ENCODE results near the gene SNX10. TPM values are rescaled to one million over a fixed set of nuclear protein-coding genes. Genes with fewer than 3 reads are reported as not detected.

The SNX10 gene
- total and polyA plus RNA-seq, 7 experiments from 2014 or later: 5.0 to 37.0 (median 7.2) TPM

DNA sequence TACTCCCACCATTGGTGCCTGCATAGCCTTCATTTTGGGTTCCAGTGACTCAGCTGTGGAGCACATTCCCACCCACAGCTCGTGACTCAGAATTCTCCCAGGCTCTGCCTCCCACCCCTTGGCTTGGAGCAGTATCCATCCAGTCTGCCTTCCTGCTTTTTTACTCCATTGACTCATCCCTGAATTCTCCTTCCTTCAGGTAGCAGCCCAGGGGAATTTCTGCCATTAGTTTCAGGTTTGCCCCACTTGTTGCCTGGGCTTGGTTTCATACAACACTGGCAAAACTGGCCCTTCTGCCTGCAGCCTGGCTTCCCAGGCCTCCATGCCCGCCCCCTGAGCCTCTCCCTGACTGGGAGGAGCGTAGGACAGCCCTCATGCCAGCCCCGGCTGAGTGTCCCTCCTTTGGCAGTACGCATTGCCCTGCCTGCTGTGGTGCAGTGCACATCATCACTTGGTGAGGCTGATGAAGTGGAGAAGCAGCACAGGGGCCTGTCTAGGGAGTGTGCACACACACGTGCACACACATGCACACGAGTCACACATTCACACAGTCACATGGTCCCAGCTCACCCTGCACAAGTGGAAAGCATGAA lies 55.0 kb downstream of the SNX10 start:
- peaks cover 0 to 11% (median 0%) of the 10 kb centered on the region in 7 donors for H3K4me1 Mint-ChIP-seq
- intact Hi-C loops (cut with micrococcal nuclease): no loop called here
- CTCF ChIA-PET: no interaction called here
- POLR2A ChIA-PET: no interaction called here
- Histone ChIP-seq H3K9me3 (ENCODE audit: control insufficient read depth in 2 of 3, low read length in 3 of 3) (no peaks in the 10 kb centered on the region), H3K36me3 (ENCODE audit: control insufficient read depth in 2 of 3, insufficient read depth in 3 of 3, low read length in 3 of 3) (peaks cover 0 to 18% (median 0%) of the 10 kb centered on the region in 3 experiments), H3K27ac (ENCODE audit: low read depth, low read length) (no peak overlapping the region), H3K4me3 (ENCODE audit: low read length) (no peak overlapping the region), H3K4me1 (ENCODE audit: control insufficient read depth in 2 of 2, insufficient read depth in 2 of 2, low read length in 2 of 2) (no peaks in the 10 kb centered on the region), H3K27me3 (ENCODE audit: control insufficient read depth in 2 of 2, insufficient read depth in 2 of 2, low read length in 2 of 2) (no peaks in the 10 kb centered on the region)
- no peaks in the 10 kb centered on the region for H3K9me3 Mint-ChIP-seq
- DNase-seq (no peak), ATAC-seq (no peak)
- H3K36me3 Mint-ChIP-seq: peaks cover 7 to 33% (median 22%) of the 10 kb centered on the region in 5 donors
- H3K27ac Mint-ChIP-seq: no peak overlapping the region
- H3K4me3 Mint-ChIP-seq: no peak overlapping the region
- no peaks in the 10 kb centered on the region for H3K27me3 Mint-ChIP-seq

DNA sequence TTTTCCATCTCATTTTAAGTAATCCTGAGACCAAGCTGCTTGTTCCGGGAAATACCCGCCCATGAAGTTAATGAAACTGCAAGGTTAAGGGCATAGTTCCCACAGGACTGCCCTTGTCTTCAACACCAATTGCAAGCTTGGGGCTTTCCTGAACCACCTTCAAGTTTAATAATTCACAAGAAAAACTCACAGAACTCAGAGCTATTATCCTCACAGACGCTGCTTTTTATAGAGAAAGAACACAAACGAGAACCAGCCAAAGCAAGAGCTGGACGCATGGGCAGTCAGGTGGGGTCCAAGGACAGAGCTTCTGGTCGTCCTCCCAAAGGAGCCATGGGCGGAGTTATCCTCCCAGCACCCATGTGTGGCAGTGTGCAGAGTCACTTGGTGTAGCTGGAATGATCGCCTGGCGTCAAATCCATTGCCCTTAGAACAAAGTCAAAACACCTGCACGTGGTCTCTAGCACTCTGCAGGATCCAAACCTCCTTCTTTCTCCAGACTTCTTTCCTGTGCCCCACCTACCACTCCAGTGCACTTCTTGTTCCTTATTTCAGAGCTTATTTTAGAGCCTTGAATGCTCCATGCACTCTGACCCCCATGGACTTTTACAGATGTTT lies 56.7 kb downstream of the SNX10 start:
- H3K4me1 Mint-ChIP-seq: peaks cover 0 to 11% (median 0%) of the 10 kb centered on the region in 7 donors
- H3K4me3 Mint-ChIP-seq: no peak overlapping the region
- POLR2A ChIA-PET: no interaction called here
- Histone ChIP-seq H3K27ac (ENCODE audit: low read depth, low read length) (no peak overlapping the region), H3K4me1 (ENCODE audit: control insufficient read depth in 2 of 2, insufficient read depth in 2 of 2, low read length in 2 of 2) (no peaks in the 10 kb centered on the region), H3K27me3 (ENCODE audit: control insufficient read depth in 2 of 2, insufficient read depth in 2 of 2, low read length in 2 of 2) (no peaks in the 10 kb centered on the region), H3K4me3 (ENCODE audit: low read length) (no peak overlapping the region), H3K9me3 (ENCODE audit: control insufficient read depth in 2 of 3, low read length in 3 of 3) (no peaks in the 10 kb centered on the region), H3K36me3 (ENCODE audit: control insufficient read depth in 2 of 3, insufficient read depth in 3 of 3, low read length in 3 of 3) (peaks cover 0 to 18% (median 0%) of the 10 kb centered on the region in 3 experiments)
- DNase-seq (no peak), ATAC-seq (no peak)
- CTCF ChIA-PET: interaction anchor here (0.7 to 0.9 kb wide), 2 partner anchors 150 to 258 kb away, joined by 4 to 6 read pairs; no protein-coding TSS in a partner anchor
- H3K9me3 Mint-ChIP-seq: no peaks in the 10 kb centered on the region
- no peak overlapping the region for H3K27ac Mint-ChIP-seq
- no peaks in the 10 kb centered on the region for H3K27me3 Mint-ChIP-seq
- intact Hi-C loops (cut with micrococcal nuclease): no loop called here
- peaks cover 11 to 33% (median 22%) of the 10 kb centered on the region in 5 donors for H3K36me3 Mint-ChIP-seq

DNA sequence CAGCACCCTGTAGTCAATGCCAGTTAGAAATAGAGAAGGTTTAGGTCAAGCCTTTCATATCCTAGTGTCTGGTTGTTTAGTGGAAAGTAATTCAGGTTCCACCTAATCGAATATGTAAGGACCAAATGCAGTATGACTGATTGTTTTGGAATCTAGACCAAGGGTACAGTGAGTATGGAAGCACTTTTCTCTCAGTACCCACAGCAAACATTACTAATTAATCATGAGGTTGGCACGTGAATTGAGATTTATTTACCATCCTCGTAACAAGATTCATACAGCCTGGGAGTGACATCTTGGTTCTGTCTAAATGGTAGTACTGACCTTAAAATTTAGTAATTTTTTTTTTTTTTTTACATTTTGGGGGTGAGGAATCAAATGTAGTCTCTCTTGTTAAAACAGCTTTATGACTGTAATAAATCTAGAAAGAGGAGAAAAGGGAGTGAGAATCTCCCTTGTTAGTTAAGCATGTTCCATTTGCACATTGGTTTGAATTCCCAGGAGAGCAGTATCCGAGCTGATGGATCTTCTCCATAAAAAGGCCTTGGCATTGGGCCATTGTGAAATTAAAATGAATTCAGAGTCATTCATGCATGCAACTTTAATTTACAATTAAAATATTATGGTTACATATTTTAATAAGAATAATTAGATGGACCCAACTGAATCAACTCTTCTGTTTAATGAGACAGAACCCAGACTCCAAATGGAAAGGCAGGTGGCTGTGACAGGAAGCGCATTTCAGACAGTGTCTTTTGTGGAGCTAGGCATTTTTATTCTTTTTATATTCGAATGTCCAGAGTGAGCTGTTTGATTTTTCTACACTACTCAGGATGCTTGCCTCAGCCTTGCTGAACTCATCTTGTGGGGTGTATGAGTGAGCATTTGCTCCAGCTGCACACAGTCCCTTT lies 57.6 kb downstream of the SNX10 start:
- no peaks in the 10 kb centered on the region for H3K4me1 ChIP-seq (ENCODE audit: control insufficient read depth in 2 of 2, insufficient read depth in 2 of 2, low read length in 2 of 2)
- ChIA-PET POLR2A (no interaction called here), CTCF (interaction anchor here (0.6 to 0.9 kb wide), 2 partner anchors 47 to 259 kb away, joined by 3 to 4 read pairs; no protein-coding TSS in a partner anchor)
- ATAC-seq (no peak), DNase-seq (no peak)
- H3K4me3 Mint-ChIP-seq: no peak overlapping the region
- peaks cover 0 to 18% (median 0%) of the 10 kb centered on the region in 3 experiments for H3K36me3 ChIP-seq (ENCODE audit: control insufficient read depth in 2 of 3, insufficient read depth in 3 of 3, low read length in 3 of 3)
- intact Hi-C loops (cut with micrococcal nuclease): no loop called here
- H3K27me3 Mint-ChIP-seq: no peaks in the 10 kb centered on the region
- no peak overlapping the region for H3K27ac ChIP-seq (ENCODE audit: low read depth, low read length)
- no peaks in the 10 kb centered on the region for H3K27me3 ChIP-seq (ENCODE audit: control insufficient read depth in 2 of 2, insufficient read depth in 2 of 2, low read length in 2 of 2)
- H3K27ac Mint-ChIP-seq: no peak overlapping the region
- H3K4me1 Mint-ChIP-seq: peaks cover 0 to 9% (median 0%) of the 10 kb centered on the region in 7 donors
- H3K9me3 ChIP-seq (ENCODE audit: control insufficient read depth in 2 of 3, low read length in 3 of 3): no peaks in the 10 kb centered on the region
- H3K4me3 ChIP-seq (ENCODE audit: low read length): no peak overlapping the region
- H3K36me3 Mint-ChIP-seq: peaks cover 13 to 33% (median 21%) of the 10 kb centered on the region in 5 donors
- H3K9me3 Mint-ChIP-seq: no peaks in the 10 kb centered on the region

DNA sequence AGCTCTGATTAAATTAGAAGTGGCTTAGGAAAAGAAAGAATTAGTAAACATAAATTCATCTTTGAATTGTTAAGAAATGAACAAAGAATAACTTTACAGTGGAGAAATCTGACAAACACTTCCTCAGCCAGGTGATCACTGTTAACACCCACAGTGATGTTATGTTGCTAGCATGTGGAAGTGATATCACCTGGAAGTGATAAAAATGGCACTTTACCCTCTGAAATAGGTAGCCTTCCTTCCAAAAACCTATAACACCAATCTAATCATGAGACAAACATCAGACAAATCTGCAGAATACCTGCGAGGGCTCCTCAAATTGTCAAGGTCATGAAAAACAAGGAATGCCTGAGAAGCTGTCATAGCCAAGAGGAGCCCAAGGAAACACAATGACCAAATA lies 59.5 kb downstream of the SNX10 start:
- Histone ChIP-seq H3K27ac (ENCODE audit: low read depth, low read length) (no peak overlapping the region), H3K27me3 (ENCODE audit: control insufficient read depth in 2 of 2, insufficient read depth in 2 of 2, low read length in 2 of 2) (no peaks in the 10 kb centered on the region), H3K9me3 (ENCODE audit: control insufficient read depth in 2 of 3, low read length in 3 of 3) (no peaks in the 10 kb centered on the region), H3K4me1 (ENCODE audit: control insufficient read depth in 2 of 2, insufficient read depth in 2 of 2, low read length in 2 of 2) (no peaks in the 10 kb centered on the region), H3K36me3 (ENCODE audit: control insufficient read depth in 2 of 3, insufficient read depth in 3 of 3, low read length in 3 of 3) (peaks cover 0 to 18% (median 0%) of the 10 kb centered on the region in 3 experiments), H3K4me3 (ENCODE audit: low read length) (no peak overlapping the region)
- Mint-ChIP-seq H3K27ac (peak overlapping the region in 1 of 9 donors; percentile 37), H3K9me3 (no peaks in the 10 kb centered on the region), H3K4me1 (peaks cover 0 to 3% (median 0%) of the 10 kb centered on the region in 7 donors), H3K4me3 (no peak overlapping the region), H3K36me3 (peaks cover 12 to 31% (median 22%) of the 10 kb centered on the region in 5 donors), H3K27me3 (no peaks in the 10 kb centered on the region)
- intact Hi-C loops (cut with micrococcal nuclease): no loop called here
- CTCF ChIA-PET: no interaction called here
- no peak for DNase-seq
- no peak for ATAC-seq
- POLR2A ChIA-PET: no interaction called here

DNA sequence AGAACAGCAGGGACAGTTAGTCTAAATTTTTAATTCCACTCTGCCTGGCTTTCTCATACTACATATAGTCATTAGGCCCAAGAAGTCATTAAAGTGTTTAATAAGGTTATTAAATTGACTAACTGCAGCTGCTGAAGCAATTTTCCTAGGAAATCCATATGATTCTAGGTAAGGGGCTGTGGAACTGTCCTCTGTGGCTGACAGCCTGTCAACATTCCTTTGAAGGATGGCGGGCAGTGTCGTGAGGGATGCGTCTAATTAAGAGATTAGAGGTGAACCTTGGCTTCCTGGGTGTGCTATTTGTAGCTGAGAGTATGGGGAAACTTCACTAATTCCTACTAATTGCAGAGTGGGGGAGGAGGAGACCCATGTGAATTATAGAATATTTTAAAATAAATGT lies 64.6 kb downstream of the SNX10 start:
- POLR2A ChIA-PET: no interaction called here
- Mint-ChIP-seq H3K27ac (no peak overlapping the region), H3K9me3 (no peaks in the 10 kb centered on the region), H3K4me1 (peaks cover 0 to 3% (median 0%) of the 10 kb centered on the region in 7 donors), H3K4me3 (no peak overlapping the region), H3K36me3 (peaks cover 0 to 13% (median 5%) of the 10 kb centered on the region in 5 donors), H3K27me3 (no peaks in the 10 kb centered on the region)
- DNase-seq: no peak
- Histone ChIP-seq H3K4me1 (ENCODE audit: control insufficient read depth in 2 of 2, insufficient read depth in 2 of 2, low read length in 2 of 2) (no peaks in the 10 kb centered on the region), H3K27ac (ENCODE audit: low read depth, low read length) (no peak overlapping the region), H3K4me3 (ENCODE audit: low read length) (no peak overlapping the region), H3K9me3 (ENCODE audit: control insufficient read depth in 2 of 3, low read length in 3 of 3) (no peaks in the 10 kb centered on the region), H3K27me3 (ENCODE audit: control insufficient read depth in 2 of 2, insufficient read depth in 2 of 2, low read length in 2 of 2) (no peaks in the 10 kb centered on the region), H3K36me3 (ENCODE audit: control insufficient read depth in 2 of 3, insufficient read depth in 3 of 3, low read length in 3 of 3) (no peaks in the 10 kb centered on the region)
- CTCF ChIA-PET: interaction anchor here (2.0 to 2.4 kb wide), 2 partner anchors 9 to 14 kb away, joined by 7 to 10 read pairs; no protein-coding TSS in a partner anchor
- intact Hi-C loops (cut with micrococcal nuclease): no loop called here
- no peak for ATAC-seq

DNA sequence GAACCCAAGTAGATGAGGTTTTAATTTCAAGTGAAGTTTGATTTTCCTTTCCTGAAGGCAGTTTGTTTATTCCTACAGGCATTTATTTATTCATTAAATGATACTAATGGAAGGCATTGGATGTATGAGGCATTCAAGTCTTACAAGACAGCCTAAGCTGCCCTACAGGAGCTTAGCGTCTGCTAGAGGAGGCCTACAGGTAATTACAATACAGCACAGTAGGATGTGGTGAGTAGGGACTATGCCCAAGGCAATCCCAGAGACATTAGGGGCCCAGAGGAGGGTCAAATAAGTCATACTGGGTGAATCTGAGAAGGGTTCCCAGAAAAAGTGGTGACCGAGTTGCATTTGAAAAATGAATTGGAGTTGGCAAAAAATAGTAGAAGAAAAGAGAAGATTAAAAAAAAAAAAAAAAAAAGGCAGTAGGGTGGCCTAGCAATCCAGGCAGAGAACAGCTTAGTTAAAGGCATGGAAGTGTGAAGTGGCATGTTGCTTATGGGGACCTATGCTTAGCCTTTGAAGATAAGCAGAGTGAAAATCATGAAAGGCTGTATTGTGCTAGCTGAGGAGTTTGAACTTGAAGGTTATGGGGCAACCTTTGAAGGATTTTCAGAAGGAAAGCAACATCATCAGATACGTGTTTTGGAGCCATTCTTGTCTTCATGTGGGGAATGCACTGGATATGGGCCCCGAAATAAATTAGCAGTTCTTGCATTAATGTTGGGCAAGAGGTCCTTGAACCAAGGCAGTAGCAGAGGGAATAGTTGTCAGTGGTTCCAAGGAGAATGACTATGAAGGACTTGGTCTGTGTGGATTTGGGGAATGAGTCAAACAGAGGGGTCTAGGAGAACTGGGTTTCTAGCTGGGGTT lies 65.5 kb downstream of the SNX10 start:
- no peaks in the 10 kb centered on the region for H3K9me3 ChIP-seq (ENCODE audit: control insufficient read depth in 2 of 3, low read length in 3 of 3)
- no peaks in the 10 kb centered on the region for H3K4me1 ChIP-seq (ENCODE audit: control insufficient read depth in 2 of 2, insufficient read depth in 2 of 2, low read length in 2 of 2)
- CTCF ChIA-PET: interaction anchor here (2.0 to 2.4 kb wide), 2 partner anchors 8 to 13 kb away, joined by 7 to 10 read pairs; no protein-coding TSS in a partner anchor
- peaks cover 0 to 13% (median 5%) of the 10 kb centered on the region in 5 donors for H3K36me3 Mint-ChIP-seq
- peaks cover 0 to 3% (median 0%) of the 10 kb centered on the region in 7 donors for H3K4me1 Mint-ChIP-seq
- no peaks in the 10 kb centered on the region for H3K9me3 Mint-ChIP-seq
- no peaks in the 10 kb centered on the region for H3K27me3 ChIP-seq (ENCODE audit: control insufficient read depth in 2 of 2, insufficient read depth in 2 of 2, low read length in 2 of 2)
- POLR2A ChIA-PET: no interaction called here
- H3K36me3 ChIP-seq (ENCODE audit: control insufficient read depth in 2 of 3, insufficient read depth in 3 of 3, low read length in 3 of 3): no peaks in the 10 kb centered on the region
- DNase-seq: no peak
- ATAC-seq: no peak
- intact Hi-C loops (cut with micrococcal nuclease): no loop called here
- no peak overlapping the region for H3K27ac ChIP-seq (ENCODE audit: low read depth, low read length)
- H3K27ac Mint-ChIP-seq: no peak overlapping the region
- no peak overlapping the region for H3K4me3 ChIP-seq (ENCODE audit: low read length)
- H3K4me3 Mint-ChIP-seq: no peak overlapping the region
- H3K27me3 Mint-ChIP-seq: no peaks in the 10 kb centered on the region

Data from naive thymus-derived CD4-positive, alpha-beta T cell (primary cell).